Body of pancreas (tissue), 4 donors: ENCODE data around the gene BAZ2A.

Experiments
- POLR2A ChIP-seq, 3 donors: fragments of 450-650 bp; IDR thresholded peaks; one replicate each; pipeline ENCODE4 v1.6.1; 2016; ENCODE audit warnings: antibody characterized with exemption in 3 of 3, mild to moderate bottlenecking in 2 of 3
- TF ChIP-seq, protein P1 (sequence below), 7 experiments: fragments of 450-650 bp in 4 of 7; fragments of 200-600 bp in 3 of 7; sonication (generic) in 3 of 7; IDR thresholded peaks; one replicate each; pipeline ENCODE4 v1.5.1; 2016 to 2019; ENCODE audit warnings: antibody characterized with exemption in 7 of 7

DNA sequence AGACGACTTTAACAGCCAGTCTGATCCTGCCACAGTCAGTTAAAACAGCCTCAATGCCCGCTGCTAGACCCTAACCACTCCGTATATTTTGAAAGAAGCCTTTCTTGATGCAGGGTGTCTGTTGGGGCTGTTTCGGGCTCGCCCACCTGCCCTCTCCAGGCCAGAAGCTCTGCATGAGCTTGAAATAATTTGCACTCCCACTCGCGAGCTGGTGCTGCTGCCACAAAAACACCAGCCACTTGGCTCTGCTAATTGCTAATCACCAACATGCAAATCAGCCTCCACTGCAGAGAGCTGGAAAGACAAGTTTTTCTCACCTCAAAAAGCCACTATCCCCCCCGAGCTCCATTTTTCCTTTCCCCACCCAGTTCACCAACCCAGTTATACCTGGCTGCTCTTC lies 15.5 kb downstream of the BAZ2A start:
- TF ChIP-seq POLR2A (IDR thresholded peaks at IDR 0.05): no peak
- TF ChIP-seq, protein P1, sequence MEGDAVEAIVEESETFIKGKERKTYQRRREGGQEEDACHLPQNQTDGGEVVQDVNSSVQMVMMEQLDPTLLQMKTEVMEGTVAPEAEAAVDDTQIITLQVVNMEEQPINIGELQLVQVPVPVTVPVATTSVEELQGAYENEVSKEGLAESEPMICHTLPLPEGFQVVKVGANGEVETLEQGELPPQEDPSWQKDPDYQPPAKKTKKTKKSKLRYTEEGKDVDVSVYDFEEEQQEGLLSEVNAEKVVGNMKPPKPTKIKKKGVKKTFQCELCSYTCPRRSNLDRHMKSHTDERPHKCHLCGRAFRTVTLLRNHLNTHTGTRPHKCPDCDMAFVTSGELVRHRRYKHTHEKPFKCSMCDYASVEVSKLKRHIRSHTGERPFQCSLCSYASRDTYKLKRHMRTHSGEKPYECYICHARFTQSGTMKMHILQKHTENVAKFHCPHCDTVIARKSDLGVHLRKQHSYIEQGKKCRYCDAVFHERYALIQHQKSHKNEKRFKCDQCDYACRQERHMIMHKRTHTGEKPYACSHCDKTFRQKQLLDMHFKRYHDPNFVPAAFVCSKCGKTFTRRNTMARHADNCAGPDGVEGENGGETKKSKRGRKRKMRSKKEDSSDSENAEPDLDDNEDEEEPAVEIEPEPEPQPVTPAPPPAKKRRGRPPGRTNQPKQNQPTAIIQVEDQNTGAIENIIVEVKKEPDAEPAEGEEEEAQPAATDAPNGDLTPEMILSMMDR (IDR thresholded peaks at IDR 0.05): no peak
